GM12801 (cell line): ENCODE results near the gene MYMK.

Source experiments
- TF ChIP-seq, protein P1 (sequence below): IDR thresholded peaks from one replicate; pipeline ENCODE4 v1.5.1; 2011; ENCODE audit warnings: control low read depth; ENCODE audit not compliant: insufficient read length; ENCODE audit errors: extremely low read depth

The MYMK gene

DNA sequence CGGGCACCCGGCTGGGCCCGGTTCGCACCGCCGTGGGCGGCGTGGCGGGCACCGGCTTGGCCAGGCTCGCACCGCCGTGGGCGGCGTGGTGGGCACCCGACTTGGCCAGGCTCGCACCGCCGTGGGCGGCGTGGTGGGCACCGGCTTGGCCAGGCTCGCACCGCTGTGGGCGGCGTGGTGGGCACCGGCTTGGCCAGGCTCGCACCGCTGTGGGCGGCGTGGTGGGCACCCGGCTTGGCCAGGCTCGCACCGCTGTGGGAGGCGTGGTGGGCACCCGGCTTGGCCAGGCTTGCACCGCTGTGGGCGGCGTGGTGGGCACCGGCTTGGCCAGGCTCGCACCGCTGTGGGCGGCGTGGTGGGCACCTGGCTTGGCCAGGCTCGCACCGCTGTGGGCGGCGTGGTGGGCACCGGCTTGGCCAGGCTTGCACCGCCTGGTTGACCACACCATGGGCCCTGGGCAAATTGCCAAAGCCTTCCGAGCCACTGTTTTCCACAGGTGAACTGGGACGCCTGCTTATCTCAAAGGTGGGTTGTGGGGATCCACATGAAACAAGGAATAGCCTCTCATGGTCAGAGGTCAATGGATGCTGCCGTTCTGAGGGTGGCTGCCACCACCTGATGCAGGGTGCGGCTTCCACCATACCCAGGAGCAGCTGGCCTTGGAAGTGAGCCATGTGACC, 38.0 kb upstream of the MYMK start:
- TF ChIP-seq, protein P1, sequence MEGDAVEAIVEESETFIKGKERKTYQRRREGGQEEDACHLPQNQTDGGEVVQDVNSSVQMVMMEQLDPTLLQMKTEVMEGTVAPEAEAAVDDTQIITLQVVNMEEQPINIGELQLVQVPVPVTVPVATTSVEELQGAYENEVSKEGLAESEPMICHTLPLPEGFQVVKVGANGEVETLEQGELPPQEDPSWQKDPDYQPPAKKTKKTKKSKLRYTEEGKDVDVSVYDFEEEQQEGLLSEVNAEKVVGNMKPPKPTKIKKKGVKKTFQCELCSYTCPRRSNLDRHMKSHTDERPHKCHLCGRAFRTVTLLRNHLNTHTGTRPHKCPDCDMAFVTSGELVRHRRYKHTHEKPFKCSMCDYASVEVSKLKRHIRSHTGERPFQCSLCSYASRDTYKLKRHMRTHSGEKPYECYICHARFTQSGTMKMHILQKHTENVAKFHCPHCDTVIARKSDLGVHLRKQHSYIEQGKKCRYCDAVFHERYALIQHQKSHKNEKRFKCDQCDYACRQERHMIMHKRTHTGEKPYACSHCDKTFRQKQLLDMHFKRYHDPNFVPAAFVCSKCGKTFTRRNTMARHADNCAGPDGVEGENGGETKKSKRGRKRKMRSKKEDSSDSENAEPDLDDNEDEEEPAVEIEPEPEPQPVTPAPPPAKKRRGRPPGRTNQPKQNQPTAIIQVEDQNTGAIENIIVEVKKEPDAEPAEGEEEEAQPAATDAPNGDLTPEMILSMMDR, result no peak

DNA sequence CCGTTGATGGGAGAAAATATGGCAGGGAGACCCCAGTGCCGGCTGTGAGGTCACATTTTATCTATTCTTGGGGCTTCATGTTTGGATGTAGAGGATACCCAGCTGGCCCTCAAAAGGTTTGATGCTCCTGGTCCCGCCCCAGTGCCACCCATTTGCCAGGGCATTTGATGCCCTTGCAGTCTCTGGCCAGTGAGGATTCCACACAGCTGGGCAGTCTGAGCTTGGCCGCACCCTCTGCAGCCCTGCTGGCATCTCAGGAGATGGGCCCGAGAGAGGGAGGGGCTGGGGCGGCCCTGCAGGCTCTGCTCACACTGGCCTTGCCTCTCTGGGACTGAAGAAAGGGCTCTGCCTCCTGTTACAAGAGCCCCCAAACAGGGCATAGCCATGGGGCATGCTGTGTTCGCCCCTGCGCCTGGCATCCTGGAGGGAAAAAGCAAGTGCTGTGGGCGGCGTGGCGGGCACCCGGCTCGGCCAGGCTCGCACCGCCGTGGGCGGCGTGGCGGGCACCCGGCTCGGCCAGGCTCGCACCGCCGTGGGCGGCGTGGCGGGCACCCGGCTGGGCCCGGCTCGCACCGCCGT, 37.3 kb upstream of the MYMK start:
- TF ChIP-seq, protein P1, result no peak

DNA sequence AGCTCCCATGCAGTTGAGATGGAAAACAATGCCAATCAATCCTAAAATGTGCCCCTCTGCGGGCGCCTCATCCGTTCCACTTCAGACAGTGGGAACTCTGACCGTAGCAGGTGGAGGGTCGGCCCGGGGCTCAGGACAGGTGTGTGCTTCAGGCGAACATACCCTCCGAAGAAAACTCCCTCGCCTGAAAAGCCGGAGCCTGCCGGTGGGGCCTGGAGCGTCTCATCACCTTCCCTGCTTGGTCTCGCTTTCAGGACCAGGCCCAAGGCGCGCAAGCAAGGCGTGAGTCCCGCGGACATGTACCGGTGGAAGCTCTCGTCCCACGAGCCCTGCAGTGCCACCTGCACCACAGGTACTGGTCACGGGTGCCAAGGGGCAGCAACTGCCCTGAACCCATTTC, 36.2 kb upstream of the MYMK start:
- TF ChIP-seq, protein P1, result no peak

DNA sequence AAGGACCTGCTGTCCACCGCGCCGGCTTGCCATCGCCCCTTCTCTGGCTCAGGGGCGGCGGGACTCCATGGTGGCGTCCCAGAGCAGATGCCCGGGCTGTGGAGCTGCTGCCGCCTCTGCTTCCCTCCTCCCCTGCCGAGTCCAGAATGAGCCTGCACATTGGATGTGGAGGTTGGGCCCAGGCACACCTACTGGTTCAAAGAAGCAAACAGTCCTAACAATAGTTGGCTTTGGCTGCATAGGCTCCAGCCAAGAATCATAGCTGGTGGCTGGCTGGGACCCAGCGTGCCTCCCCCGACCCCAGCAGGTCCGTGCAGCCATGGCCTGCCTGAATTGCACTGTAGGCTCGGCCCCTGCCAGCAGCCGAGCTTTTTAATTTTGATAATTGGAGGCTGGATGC, 35.6 kb upstream of the MYMK start:
- TF ChIP-seq, protein P1, result no peak

DNA sequence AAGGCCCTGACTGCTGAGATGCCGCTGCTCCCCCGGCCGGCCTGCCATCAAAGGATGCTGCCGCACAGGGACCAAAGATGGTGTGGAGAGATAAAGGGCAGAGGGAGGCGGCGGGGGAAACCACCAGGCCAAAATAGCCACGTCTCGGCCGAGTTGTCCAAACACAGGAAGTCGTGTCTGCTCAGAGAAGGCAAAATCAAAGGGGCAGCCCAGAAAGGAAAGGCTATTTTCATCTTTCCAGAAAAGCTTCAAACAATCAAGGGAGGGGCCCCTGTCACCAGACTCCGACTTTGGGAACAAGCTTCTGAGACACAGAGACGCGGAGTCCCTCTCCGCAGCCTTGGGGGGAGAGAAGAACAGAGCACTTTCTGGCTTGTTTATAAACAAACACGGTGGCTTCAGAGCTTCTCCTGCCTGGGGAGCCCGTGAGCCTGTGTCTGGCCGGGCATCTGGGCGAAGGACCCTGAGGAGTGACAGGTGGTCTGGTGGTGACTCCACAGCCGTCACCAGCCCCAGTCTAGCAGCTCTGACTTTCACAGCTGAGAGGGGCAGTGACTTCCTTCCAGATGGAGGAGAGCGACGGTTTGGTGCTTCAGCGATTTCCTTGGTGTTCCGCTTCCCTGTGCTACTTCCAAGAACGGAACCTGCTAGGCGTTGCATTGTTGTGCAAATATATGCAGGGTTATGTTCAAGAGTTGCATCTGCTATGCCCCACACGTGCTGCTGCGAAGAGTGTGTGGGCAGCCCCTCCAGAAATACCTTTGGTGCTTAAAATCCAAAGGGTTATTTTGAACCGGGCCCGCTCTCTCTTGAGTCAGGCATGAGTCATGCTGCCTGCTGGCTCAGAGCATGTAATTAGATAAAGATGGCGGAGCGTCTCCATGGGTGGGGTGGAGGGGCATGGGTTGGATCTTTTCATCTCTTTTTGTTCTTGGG, 33.7 kb upstream of the MYMK start:
- TF ChIP-seq, protein P1, result no peak

DNA sequence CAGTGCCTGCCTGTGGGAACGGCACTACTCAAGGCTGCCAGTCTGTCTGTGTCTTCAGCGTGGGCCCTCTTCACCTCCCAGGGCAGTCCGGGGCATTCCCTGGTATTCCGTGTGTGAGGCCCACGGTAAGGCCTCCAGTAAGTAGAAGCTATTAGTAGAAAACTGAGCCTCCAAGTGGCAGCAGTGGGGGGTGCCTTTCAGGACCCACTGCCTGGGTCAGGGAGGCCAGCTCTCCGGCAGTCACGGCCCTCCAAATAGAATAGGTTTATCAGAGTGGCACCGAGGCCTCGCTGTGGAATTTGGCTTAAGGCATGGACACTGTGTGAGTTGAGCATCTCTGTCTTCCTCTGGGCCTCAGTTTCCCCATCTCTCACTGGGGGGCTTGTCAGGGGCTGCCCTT, 32.8 kb upstream of the MYMK start:
- TF ChIP-seq, protein P1, result no peak

DNA sequence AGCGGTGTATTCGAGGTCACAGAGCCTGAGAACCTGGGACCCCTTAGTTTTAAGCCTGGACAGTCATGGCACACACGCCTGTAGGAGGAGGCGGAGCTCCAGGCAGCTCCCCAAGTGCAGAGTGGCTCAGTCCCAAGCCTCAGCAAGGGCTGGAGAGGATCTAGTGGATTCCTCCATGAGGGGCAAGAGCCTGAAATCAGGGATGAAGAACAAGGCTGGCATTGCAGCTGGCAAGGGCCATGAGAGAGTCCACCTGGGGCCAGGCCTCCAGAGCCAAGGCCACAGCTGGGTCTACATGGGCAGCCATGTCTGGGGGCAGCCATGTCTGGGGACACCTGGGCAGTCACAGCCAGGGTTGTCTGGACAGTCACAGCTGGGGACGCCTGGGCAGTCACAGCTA, 31.6 kb upstream of the MYMK start:
- TF ChIP-seq, protein P1, result no peak
